Heart left ventricle (tissue), 13 donors: ENCODE data around the gene BBX.

Experiments used
- CTCF ChIP-seq, 12 donors: fragments of 200-600 bp; sonication (generic) in 4 of 12; IDR thresholded peaks; one replicate each; pipeline versions ENCODE4 v1.5.0 to v1.8.0; 2018 to 2022; ENCODE audit warnings: antibody characterized with exemption in 12 of 12, mild to moderate bottlenecking in 5 of 12
- POLR2A ChIP-seq, 2 donors: fragments of 450-650 bp; IDR thresholded peaks; one replicate each; pipeline ENCODE4 v1.6.1; 2017; ENCODE audit warnings: antibody characterized with exemption in 2 of 2, mild to moderate bottlenecking in 2 of 2, moderate library complexity in 2 of 2
- donor health status: ischemic (EF 13 %, LVEDD 7.1; RV severe dilation, severe dysfunction).
- donor health status: DM: no; HTN: yes; CAD: no.
- donor health status: DM: no; HTN: no; CAD: no.
- donor health status: ischemic (EF 25% LVEDD 6.9; RV normal size, moderate dysfunction).
- donor health status: ischemic (EF 25% LVEDD 5.7; RV mildly dilated, moderate dysfunction).
- donor health status: ischemic (EF 35%, LVEDD 5.7; RV mildly dilated, moderate dysfunction).
- donor health status: nonischemic (EF 11% LVEDD 7.7; RV severe dilation, severe dysfunction).
- donor health status: DM: yes; HTN: yes; CAD: no.
- donor health status: PGD.
- donor health status: ischemic (EF 29% LVEDD 5.4; RV normal size, mild dysfunction).
- donor health status: nonischemic (EF 23%, LVEDD 6.1; RV moderate dilation, normal function).

GRCh38 chr3:107833043-107833442 is 310.3 kb downstream of the BBX start:
- TF ChIP-seq POLR2A (IDR thresholded peaks at IDR 0.05) (no peak), CTCF (IDR thresholded peaks at IDR 0.05) (no peak)
